Measurements from ENCODE around the gene RAB11FIP2.

- TF ChIP-seq POLR2A (IDR thresholded peaks at IDR 0.05) = no peak
- TF ChIP-seq CTCF (IDR thresholded peaks at IDR 0.05 in 4 of 5, conservative IDR thresholded peaks at IDR 0.05 in 1 of 5) = no peak
These were observed 11.3 kb downstream of the RAB11FIP2 start for GRCh38 chr10:118035354-118036005.
